Measurements from ENCODE around the gene NUDT15. TPM values are rescaled to one million over a fixed set of nuclear protein-coding genes. Genes with fewer than 3 reads are reported as not detected.
"Not testable (repeated sequence)": the region's sequence is repeated elsewhere in the genome, so short reads cannot be mapped to it uniquely, and the experiment has no call there.

Gene NUDT15
- polyA plus RNA-seq, 2 of the 4 experiments (the other 2 are of a cell fraction): 33.8 to 35.5 TPM

DNA sequence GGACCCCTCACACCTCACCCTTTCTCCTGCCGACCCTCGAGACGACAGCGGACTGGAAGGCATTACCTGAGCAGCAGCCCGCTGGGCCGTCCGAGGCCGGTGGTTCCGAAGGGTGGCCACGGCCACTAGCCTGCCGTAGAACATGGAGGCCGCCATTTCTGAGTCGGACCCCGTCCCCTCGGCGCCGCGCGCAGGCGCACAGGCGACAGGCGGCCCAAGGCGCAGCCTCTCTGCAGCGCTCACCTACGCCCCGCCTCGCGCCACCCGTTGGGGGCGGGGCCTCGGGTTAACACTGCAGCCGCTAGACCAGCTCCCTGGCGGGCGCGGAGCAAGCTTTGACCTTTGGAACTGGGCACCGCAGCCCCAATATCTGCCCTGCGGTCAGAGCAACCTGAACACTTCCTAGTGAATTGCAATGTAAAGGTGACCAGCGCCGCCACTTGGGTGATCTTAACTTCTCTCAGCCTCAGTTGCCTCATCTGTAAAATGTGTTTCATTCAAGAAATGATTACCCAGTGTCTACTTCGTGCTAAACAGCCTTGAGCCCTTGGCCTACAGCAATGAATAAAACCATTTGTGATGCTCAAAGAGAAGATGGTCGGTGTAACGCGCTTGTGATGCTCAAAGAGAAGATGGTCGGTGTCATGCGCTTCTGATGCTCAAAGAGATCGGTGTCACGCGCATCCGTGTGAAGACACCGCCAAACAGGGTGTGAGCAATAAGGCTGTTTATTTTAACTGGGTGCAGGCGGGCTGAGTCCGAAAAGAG is 36.2 kb upstream of the NUDT15 start, which contains the start of gene SUCLA2:
Gene SUCLA2, minus strand, starts transcription at position 160 of the 768 bp plus-strand sequence. Its CDS starts 4 bp downstream, at position 156.
- DNase-seq (ENCODE audit: low read depth in 1 of 2, low spot score in 1 of 2) (peak; percentile 82 to 87), FAIRE-seq (no peak), ATAC-seq (peak; percentile 97 to 100)
- peaks cover 19% of the 10 kb centered on the region for H3K4me1 ChIP-seq
- TF ChIP-seq KDM1A (IDR thresholded peaks at IDR 0.05; ENCODE audit: low read depth): peak; percentile 90
- TF ChIP-seq POLR2A (IDR thresholded peaks at IDR 0.05; ENCODE audit: low read length): peak; percentile 78
- 0 out of 2 replicates have a peak, but pooled peaks have one; percentile 53 for TF ChIP-seq PHF8 (IDR thresholded peaks at IDR 0.05; ENCODE audit: borderline replicate concordance, low read depth)
- TF ChIP-seq MAX (IDR thresholded peaks at IDR 0.05): peak; percentile 36
- no peak for TF ChIP-seq HES2 (IDR thresholded peaks at IDR 0.05)
- peak; percentile 79; the same call in 1 of the 2 replicates for TF ChIP-seq KDM5A (IDR thresholded peaks at IDR 0.05)
- TF ChIP-seq SMC3 (IDR thresholded peaks at IDR 0.05): no peak
- TF ChIP-seq BCL3 (IDR thresholded peaks at IDR 0.05): no peak
- H3K4me3 ChIP-seq: peak within 1 kb of the TSS; percentile 91
- H3K27ac ChIP-seq: peak within 1 kb of the TSS; percentile 94 to 98
- CTCF ChIA-PET: no interaction called here
- POLR2A ChIA-PET: interaction anchor here (0.6 to 2.3 kb wide), 2 partner anchors 9 to 37 kb away, joined by 5 to 16 read pairs; partner anchors contain the start of gene NUDT15
- peak within 1 kb of the TSS; percentile 83 for H3K4me2 ChIP-seq
- 3% methylated on average over 20 of the region's 52 CpGs for WGBS (ENCODE audit: missing lambda C conversion rate)
- no peaks in the 10 kb centered on the region for H3K9me3 ChIP-seq

DNA sequence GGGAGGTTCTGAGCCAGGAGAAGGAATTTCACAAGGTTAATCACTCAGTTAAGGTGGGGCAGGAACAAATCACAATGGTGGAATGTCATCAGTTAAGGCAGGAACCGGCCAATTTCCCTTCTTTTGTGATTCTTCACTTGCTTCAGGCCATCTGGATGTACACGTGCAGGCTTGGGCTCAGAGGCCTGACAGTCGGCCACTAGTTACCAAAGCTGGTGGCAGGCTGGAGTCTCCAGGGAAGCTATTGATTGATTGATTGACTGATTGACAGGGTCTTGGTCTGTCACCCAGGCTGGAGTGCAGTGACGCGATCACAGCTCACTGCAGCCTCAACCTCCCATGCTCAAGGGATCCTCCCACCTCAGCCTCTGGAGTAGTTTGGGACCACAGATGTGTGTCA is 35.5 kb upstream of the NUDT15 start:
- POLR2A ChIA-PET: interaction anchor here (2.3 kb wide), 1 partner anchor 36 kb away, joined by 16 read pairs; the partner anchor contains the start of gene NUDT15
- peak in 1 of 2 experiments; percentile 8; a peak in 3 of 6 replicates for ATAC-seq
- peak overlapping the region; percentile 78 for H3K4me2 ChIP-seq
- H3K4me3 ChIP-seq: peak overlapping the region; percentile 91
- CTCF ChIA-PET, FAIRE-seq, H3K9me3 ChIP-seq: not testable (repeated sequence)
- WGBS (ENCODE audit: missing lambda C conversion rate): 40% methylated on average over 5 of the region's 5 CpGs
- peak overlapping the region; percentile 94 to 98 for H3K27ac ChIP-seq
- peak in 1 of 2 experiments; percentile 11 for DNase-seq (ENCODE audit: low read depth in 1 of 2, low spot score in 1 of 2)
- peaks cover 23% of the 10 kb centered on the region for H3K4me1 ChIP-seq

DNA sequence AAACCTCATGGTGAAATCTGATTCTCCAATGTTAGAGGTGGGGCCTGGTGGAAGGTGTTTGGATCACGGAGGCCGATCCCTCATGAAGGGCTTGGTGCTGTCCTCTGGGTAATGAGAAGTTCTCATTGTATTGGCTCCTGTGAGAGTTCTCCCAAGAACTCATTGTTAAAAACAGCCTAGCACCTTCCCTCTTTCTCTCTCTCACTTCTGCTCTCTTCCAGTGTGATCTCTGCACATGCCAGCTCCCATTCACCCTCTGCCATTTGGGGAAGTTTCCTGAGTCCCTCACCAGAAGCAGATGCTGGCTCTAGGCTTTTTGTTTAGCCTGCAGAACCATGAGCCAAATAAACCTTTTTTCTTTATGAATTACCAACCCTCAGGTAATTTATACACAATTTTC is 33.3 kb upstream of the NUDT15 start:
- H3K27ac ChIP-seq: peak overlapping the region in 1 of 2 experiments; percentile 30; a peak in 1 of 6 replicates
- ATAC-seq (no peak), DNase-seq (ENCODE audit: low read depth in 1 of 2, low spot score in 1 of 2) (no peak), FAIRE-seq (no peak)
- ChIA-PET POLR2A (no interaction called here), CTCF (no interaction called here)
- H3K4me2 ChIP-seq: no peak overlapping the region
- TF ChIP-seq MAZ (IDR thresholded peaks at IDR 0.05; ENCODE audit: borderline replicate concordance, low read depth, low read length): no peak
- TF ChIP-seq NFE2L2 (conservative IDR thresholded peaks at IDR 0.05; ENCODE audit: low read length): no peak
- TF ChIP-seq EHF (CRISPR knock-in tag; IDR thresholded peaks at IDR 0.05): no peak
- TF ChIP-seq NR3C1 (IDR thresholded peaks at IDR 0.05): no peak
- TF ChIP-seq GATA3 (IDR thresholded peaks at IDR 0.05; ENCODE audit: borderline replicate concordance): no peak
- no peak for TF ChIP-seq SREBF2 (IDR thresholded peaks at IDR 0.05)
- no peak for TF ChIP-seq EP300 (IDR thresholded peaks at IDR 0.05)
- TF ChIP-seq BHLHE40 (IDR thresholded peaks at IDR 0.05; ENCODE audit: low read depth, low read length): no peak
- no peak for TF ChIP-seq RNF2 (IDR thresholded peaks at IDR 0.05; ENCODE audit: borderline replicate concordance, low read depth)
- TF ChIP-seq HDAC2 (IDR thresholded peaks at IDR 0.05): no peak
- no peak for TF ChIP-seq CEBPB (IDR thresholded peaks at IDR 0.05)
- TF ChIP-seq HEYL (CRISPR knock-in tag; IDR thresholded peaks at IDR 0.05): no peak
- no peak for TF ChIP-seq JUNB (IDR thresholded peaks at IDR 0.05)
- TF ChIP-seq, protein P1, sequence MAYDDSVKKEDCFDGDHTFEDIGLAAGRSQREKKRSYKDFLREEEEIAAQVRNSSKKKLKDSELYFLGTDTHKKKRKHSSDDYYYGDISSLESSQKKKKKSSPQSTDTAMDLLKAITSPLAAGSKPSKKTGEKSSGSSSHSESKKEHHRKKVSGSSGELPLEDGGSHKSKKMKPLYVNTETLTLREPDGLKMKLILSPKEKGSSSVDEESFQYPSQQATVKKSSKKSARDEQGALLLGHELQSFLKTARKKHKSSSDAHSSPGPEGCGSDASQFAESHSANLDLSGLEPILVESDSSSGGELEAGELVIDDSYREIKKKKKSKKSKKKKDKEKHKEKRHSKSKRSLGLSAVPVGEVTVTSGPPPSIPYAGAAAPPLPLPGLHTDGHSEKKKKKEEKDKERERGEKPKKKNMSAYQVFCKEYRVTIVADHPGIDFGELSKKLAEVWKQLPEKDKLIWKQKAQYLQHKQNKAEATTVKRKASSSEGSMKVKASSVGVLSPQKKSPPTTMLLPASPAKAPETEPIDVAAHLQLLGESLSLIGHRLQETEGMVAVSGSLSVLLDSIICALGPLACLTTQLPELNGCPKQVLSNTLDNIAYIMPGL (CRISPR knock-in tag; IDR thresholded peaks at IDR 0.05; ENCODE audit: borderline replicate concordance): no peak
- TF ChIP-seq HOXB5 (CRISPR knock-in tag; IDR thresholded peaks at IDR 0.05): no peak
- TF ChIP-seq SMC3 (IDR thresholded peaks at IDR 0.05): no peak
- no peak for TF ChIP-seq ZC3H11A (IDR thresholded peaks at IDR 0.05)
- no peak overlapping the region for H3K4me3 ChIP-seq
- 98% methylated on average over 2 of the region's 2 CpGs for WGBS (ENCODE audit: missing lambda C conversion rate)
- peaks cover 35% of the 10 kb centered on the region for H3K4me1 ChIP-seq
- no peaks in the 10 kb centered on the region for H3K9me3 ChIP-seq

Data from A549 (cell line).